ENCODE results near the gene PPP2R5C.
"Not testable (repeated sequence)": the region's sequence is repeated elsewhere in the genome, so short reads cannot be mapped to it uniquely, and the experiment has no call there.

The PPP2R5C gene

DNA sequence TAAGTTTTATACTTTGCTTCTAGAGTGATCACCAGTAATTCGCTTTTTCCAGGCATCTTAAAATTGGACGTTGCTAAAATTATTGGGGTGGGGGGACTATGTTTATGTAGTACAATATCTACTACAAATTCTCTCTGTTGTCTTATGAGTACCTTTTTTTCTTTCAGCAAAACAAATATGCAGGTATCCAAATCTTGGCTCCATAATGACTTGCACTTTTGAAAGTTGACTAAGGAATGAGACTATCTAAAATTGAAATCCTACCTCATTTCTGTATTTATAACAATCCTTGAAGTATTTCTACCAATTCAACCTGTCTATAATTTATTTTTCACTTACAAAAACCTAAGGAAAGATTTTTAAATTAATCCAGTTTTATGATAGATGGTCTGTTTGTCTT, 205.2 kb downstream of the PPP2R5C start:
- H3K4me3 ChIP-seq (ENCODE audit: low read length) = peak overlapping the region; percentile 96
- no peak for DNase-seq (ENCODE audit: low read depth)
- no peaks in the 10 kb centered on the region for H3K27me3 ChIP-seq (replicated peaks; ENCODE audit: control insufficient read depth, insufficient read depth, low read length)
- no peaks in the 10 kb centered on the region for H3K9me3 ChIP-seq (ENCODE audit: control insufficient read depth, low read length)
- peak overlapping the region; percentile 98 for H3K9ac ChIP-seq (ENCODE audit: low read length)
- H3K36me3 ChIP-seq (ENCODE audit: control insufficient read depth, insufficient read depth, low read length, severe bottlenecking) = peaks cover 8% of the 10 kb centered on the region
- H3K4me1 ChIP-seq (ENCODE audit: control insufficient read depth, insufficient read depth, low read length) = peaks cover 49% of the 10 kb centered on the region

DNA sequence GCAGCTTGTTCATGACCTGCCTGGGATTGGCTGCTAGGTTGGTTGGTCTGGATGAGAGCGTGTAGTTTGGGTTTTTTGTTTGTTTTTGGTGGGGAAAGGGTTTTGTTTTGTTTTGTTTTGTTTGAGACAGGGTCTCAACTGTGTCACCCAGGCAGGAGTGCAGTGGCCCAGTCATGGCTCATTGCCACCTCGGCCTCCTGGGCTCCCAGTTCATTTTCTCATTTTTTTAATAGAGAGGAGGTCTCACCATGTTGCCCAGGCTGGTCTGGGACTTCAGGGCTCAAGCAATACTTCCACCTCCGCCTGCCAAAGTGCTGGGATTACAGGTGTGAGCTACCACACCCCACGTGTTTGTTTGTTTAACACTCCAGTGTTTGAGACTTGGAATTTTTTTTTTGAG, 206.7 kb downstream of the PPP2R5C start:
- H3K27me3 ChIP-seq (replicated peaks; ENCODE audit: control insufficient read depth, insufficient read depth, low read length) = no peaks in the 10 kb centered on the region
- DNase-seq (ENCODE audit: low read depth) = no peak
- peak overlapping the region; percentile 5 for H3K4me3 ChIP-seq (ENCODE audit: low read length)
- H3K4me1 ChIP-seq (ENCODE audit: control insufficient read depth, insufficient read depth, low read length) = peaks cover 51% of the 10 kb centered on the region
- no peaks in the 10 kb centered on the region for H3K9me3 ChIP-seq (ENCODE audit: control insufficient read depth, low read length)
- peaks cover 8% of the 10 kb centered on the region for H3K36me3 ChIP-seq (ENCODE audit: control insufficient read depth, insufficient read depth, low read length, severe bottlenecking)
- H3K9ac ChIP-seq (ENCODE audit: low read length) = no peak overlapping the region

DNA sequence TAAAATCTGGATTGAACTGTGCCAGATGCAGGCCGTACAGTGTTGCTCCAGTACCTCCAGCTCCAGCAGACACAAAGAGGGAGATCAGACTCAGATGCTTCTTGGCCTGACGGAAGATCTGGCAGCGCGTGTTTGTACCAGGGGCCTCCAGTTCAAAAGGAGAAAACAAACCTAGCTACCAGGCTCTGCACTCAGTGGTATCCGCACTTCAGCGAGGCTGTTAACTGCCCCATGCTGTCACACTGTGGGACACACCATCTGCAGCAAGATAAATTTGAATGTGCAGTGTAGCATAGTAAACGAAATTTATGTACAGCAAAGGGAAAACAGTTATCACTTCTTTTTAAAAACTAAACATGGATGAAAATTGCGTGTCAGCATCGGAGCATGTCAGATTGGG, 208.0 kb downstream of the PPP2R5C start:
- Histone ChIP-seq H3K4me1 (ENCODE audit: control insufficient read depth, insufficient read depth, low read length) (peaks cover 51% of the 10 kb centered on the region), H3K36me3 (ENCODE audit: control insufficient read depth, insufficient read depth, low read length, severe bottlenecking) (peaks cover 8% of the 10 kb centered on the region), H3K9me3 (ENCODE audit: control insufficient read depth, low read length) (no peaks in the 10 kb centered on the region), H3K9ac (ENCODE audit: low read length) (peak overlapping the region; percentile 1), H3K27me3 (replicated peaks; ENCODE audit: control insufficient read depth, insufficient read depth, low read length) (no peaks in the 10 kb centered on the region), H3K4me3 (ENCODE audit: low read length) (no peak overlapping the region)
- no peak for DNase-seq (ENCODE audit: low read depth)

DNA sequence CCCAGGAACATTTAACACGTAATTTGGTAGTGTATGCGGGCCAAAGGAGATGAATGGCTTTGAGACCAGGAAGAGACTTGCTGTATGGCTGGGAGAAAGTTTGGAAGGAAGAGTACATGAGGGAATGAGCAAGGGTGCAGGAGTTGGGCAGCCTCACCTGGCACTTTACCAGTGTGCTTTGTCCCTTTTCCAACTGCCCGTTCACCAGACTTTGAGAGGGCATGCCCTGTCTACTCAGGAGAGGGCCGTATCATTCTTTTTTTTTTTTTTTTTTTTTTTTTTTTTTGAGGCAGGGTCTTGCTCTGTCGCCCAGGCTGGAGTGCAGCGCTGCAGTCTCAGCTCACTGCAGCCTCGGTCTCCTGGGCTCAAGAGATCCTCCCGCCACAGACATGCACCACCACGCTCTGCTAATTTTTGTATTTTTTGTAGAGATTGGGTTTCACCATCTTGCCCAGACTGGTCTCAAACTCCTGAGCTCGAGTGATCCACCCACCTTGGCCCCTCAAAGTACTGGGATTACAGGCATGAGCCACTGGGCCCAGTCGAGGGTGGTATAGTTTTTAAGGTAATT, 209.4 kb downstream of the PPP2R5C start:
- Histone ChIP-seq H3K4me1 (ENCODE audit: control insufficient read depth, insufficient read depth, low read length) (peaks cover 57% of the 10 kb centered on the region), H3K36me3 (ENCODE audit: control insufficient read depth, insufficient read depth, low read length, severe bottlenecking) (peaks cover 8% of the 10 kb centered on the region), H3K9me3 (ENCODE audit: control insufficient read depth, low read length) (no peaks in the 10 kb centered on the region)

DNA sequence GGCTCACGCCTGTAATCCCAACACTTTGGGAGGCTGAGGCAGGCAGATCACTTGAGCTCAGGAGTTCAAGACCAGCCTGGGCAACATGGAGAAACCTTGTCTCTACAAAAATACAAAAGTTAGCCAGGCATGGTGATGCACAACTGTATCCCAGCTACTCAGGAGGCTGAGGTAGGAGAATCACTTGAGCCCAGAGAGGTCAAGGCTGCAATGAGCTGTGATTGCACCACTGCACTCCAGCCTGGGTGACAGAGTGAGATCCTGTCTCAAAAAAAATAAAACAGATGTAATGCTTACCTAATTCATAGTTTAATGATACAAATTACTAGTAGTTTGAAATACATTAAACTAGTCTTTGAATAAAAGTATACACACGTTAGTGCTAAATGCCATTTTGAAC, 209.9 kb downstream of the PPP2R5C start:
- not testable (repeated sequence) for H3K36me3 ChIP-seq (ENCODE audit: control insufficient read depth, insufficient read depth, low read length, severe bottlenecking)

More for the DNA sequence above, 209.4 kb downstream of the PPP2R5C start:
- no peak for DNase-seq (ENCODE audit: low read depth)
- Histone ChIP-seq H3K27me3 (replicated peaks; ENCODE audit: control insufficient read depth, insufficient read depth, low read length) (no peaks in the 10 kb centered on the region), H3K9ac (ENCODE audit: low read length) (no peak overlapping the region), H3K4me3 (ENCODE audit: low read length) (no peak overlapping the region)

DNA sequence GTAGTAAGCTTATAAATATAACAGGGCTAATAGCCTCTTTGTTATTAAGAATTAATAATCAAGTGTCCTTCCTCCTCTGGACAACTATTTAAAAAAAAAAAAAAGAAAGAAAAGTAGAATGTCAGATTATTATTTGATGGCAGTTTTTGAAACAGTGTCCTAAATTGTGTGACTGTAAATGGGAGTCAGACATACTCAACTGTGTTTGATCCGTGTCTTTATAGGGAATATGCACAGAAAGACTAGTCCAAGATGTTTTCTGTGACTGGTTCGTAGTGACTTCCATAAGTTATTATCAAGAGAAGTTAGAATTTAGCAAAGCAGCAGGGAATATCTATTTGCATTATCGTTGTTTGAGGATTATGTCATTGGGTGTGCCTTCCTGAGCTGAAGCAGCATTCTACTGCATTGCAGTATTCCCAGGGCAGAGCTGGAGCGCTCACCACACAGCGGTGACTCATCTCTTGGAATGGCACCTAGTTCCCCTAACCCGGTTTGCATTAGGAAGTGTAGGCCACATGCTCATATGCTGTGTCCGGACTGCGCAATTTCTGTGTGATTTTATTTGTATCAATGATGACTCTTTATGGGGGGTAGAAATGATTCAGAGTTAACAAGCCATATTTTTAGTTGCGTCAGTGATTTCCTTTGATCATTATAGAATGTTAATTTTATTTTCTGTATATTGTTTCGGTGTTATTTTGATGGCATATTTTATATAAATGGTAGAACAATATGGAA, 210.8 kb downstream of the PPP2R5C start:
- no peaks in the 10 kb centered on the region for H3K9me3 ChIP-seq (ENCODE audit: control insufficient read depth, low read length)
- H3K4me1 ChIP-seq (ENCODE audit: control insufficient read depth, insufficient read depth, low read length) = peaks cover 50% of the 10 kb centered on the region
- peak overlapping the region; percentile 84 for H3K9ac ChIP-seq (ENCODE audit: low read length)
- H3K27me3 ChIP-seq (replicated peaks; ENCODE audit: control insufficient read depth, insufficient read depth, low read length) = no peaks in the 10 kb centered on the region
- peaks cover 18% of the 10 kb centered on the region for H3K36me3 ChIP-seq (ENCODE audit: control insufficient read depth, insufficient read depth, low read length, severe bottlenecking)
- peak overlapping the region; percentile 72 for H3K4me3 ChIP-seq (ENCODE audit: low read length)
- DNase-seq (ENCODE audit: low read depth) = peak; percentile 99

More for the DNA sequence above, 209.9 kb downstream of the PPP2R5C start:
- H3K4me1 ChIP-seq (ENCODE audit: control insufficient read depth, insufficient read depth, low read length) = peaks cover 55% of the 10 kb centered on the region
- H3K27me3 ChIP-seq (replicated peaks; ENCODE audit: control insufficient read depth, insufficient read depth, low read length); DNase-seq (ENCODE audit: low read depth); H3K9me3 ChIP-seq (ENCODE audit: control insufficient read depth, low read length): not testable (repeated sequence)
- peak overlapping the region; percentile 12 for H3K9ac ChIP-seq (ENCODE audit: low read length)
- H3K4me3 ChIP-seq (ENCODE audit: low read length) = peak overlapping the region; percentile 62

DNA sequence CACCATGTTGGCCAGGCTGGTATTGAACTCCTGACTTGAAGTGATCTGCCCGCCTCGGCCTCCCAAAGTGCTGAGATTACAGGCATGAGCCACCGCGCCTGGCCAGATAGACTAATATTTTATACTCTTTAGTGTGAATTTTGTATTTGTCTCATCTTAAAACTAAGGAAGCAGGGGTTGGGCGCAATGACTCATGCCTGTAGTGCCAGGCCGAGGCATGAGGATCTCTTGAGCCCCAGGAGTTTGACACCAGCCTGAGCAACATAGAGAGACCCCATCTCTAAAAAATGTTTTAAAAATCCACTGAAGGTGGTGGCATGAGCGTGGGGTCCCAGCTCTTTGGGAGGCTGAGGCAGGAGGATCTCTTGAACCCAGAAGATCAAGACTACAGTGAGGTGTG, 211.8 kb downstream of the PPP2R5C start:
- Histone ChIP-seq H3K36me3 (ENCODE audit: control insufficient read depth, insufficient read depth, low read length, severe bottlenecking) (peaks cover 29% of the 10 kb centered on the region), H3K27me3 (replicated peaks; ENCODE audit: control insufficient read depth, insufficient read depth, low read length) (no peaks in the 10 kb centered on the region), H3K4me1 (ENCODE audit: control insufficient read depth, insufficient read depth, low read length) (peaks cover 54% of the 10 kb centered on the region), H3K9ac (ENCODE audit: low read length) (peak overlapping the region; percentile 84), H3K4me3 (ENCODE audit: low read length) (peak overlapping the region; percentile 72), H3K9me3 (ENCODE audit: control insufficient read depth, low read length) (no peaks in the 10 kb centered on the region)
- DNase-seq (ENCODE audit: low read depth) = no peak

DNA sequence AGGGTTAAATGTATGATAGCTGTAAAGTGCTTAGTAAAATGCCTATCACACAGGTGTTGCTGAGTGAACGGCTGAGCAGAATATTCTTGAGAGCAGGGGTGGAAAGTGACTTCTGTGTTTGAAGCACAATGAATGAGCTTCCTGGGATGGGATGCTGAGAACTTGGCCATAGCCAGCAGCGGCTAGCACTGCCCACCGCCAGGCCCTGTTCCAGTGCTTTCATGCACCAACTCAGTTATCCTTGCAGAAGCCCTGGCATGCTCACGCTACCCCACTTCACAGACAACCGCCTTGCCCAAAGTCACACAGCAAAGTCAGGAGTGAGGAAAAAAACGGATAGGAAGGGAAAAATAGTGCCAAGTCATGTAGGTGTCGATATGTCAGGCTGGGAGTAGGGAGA, 213.7 kb downstream of the PPP2R5C start:
- H3K4me1 ChIP-seq (ENCODE audit: control insufficient read depth, insufficient read depth, low read length) = peaks cover 59% of the 10 kb centered on the region
- H3K36me3 ChIP-seq (ENCODE audit: control insufficient read depth, insufficient read depth, low read length, severe bottlenecking) = peaks cover 40% of the 10 kb centered on the region
- no peaks in the 10 kb centered on the region for H3K9me3 ChIP-seq (ENCODE audit: control insufficient read depth, low read length)
- no peak overlapping the region for H3K9ac ChIP-seq (ENCODE audit: low read length)
- no peaks in the 10 kb centered on the region for H3K27me3 ChIP-seq (replicated peaks; ENCODE audit: control insufficient read depth, insufficient read depth, low read length)
- H3K4me3 ChIP-seq (ENCODE audit: low read length) = no peak overlapping the region
- no peak for DNase-seq (ENCODE audit: low read depth)

Measured in adipocyte (in vitro differentiated cells).